GM19467 (cell line): Measurements from ENCODE around the gene SLC8A2.

ENCODE experiments used
- ATAC-seq: cut with Tn5 transposase; IDR thresholded peaks from one replicate; pipeline ENCODE4 v1.9.1; 2021; ENCODE audit warnings: mild to moderate bottlenecking, moderate library complexity; ENCODE audit not compliant: unreplicated experiment

Gene SLC8A2

DNA sequence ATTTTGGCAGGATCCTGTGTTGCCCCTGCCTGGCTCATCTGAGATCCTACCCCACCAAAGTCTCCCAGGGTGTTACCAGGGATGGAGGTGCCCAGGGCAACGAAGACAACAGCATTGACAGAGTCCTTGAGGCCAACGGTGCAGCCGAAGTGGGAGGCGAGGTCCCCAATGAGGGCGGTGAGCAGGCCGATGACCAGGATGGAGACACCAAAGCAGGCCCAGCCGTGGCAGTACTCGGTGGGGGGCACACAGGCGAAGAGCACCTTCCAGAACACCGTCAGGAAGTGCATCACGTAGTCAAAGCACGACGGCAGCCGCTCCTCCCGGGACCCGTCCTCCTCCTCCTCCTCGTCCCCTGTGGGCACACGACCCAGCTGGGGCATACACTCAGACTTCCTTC lies 39.6 kb downstream of the SLC8A2 start:
- no peak for ATAC-seq

DNA sequence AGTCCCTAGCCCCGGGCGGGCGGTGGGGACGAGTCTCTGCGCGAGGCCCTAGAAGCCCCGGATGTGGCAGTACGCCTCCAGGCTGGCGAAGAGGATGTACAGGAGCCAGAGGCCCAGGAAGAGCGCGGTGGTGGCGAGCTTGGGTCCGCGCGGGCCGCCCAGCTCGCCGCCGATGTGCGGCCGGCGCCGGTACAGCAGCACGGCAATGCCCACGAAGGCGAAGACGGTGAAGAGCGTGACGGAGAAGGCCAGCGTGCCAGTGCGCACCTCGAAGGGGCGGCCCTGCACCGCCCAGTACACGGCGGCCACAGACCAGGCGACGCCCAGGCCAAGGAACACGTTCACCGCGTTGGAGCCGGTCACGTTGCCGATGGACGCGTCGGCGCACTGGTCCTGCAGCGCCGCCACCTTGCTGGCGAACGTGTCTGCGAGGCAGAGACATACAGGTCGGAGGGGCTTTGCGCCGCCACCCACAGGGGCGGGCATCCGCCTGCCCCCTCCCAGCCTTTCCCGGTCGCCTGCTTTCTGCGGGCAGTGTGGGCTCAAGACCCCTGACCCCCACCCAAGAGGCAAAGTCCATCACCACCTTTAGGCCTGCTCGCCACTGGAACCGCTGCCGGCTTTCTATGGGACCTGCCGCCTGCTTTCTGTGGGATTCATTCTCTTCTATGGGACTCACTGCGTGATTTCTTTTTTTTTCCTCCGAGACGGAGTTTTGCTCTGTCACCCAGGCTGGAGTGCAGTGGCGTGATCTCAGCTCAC lies 41.5 kb downstream of the SLC8A2 start:
- no peak for ATAC-seq

DNA sequence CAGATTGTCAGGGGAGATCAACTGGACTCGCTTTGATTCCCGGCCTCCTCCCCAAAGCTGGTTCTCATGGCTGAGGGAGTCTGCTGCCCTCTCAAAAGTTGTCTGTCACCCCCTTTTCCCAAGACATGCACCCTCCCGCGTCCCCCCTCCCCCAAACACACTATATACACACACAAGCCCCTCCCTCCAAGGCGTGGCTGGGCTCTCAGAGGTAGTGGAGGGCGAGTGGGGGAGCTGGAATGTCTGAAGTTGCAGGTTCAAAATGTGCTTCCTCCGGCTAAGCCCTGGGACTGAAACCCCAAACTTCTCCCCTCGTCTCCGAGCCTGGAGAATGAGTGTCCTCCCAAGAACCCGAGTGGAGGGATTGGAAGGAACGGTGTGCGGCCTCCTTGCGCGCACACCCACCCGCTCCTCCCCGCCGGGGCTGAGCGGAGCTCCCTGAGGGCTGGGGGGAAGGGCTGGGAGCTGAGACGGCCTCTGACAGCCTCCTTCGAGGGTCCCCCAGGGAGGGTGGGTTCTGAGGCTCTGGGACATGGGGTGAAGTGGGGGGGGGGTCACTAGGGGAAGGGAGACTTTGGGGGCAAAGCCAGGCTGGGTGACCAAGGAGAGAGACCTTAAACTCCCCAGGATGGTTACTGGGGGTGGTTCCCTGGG lies 42.4 kb downstream of the SLC8A2 start:
- ATAC-seq = no peak

DNA sequence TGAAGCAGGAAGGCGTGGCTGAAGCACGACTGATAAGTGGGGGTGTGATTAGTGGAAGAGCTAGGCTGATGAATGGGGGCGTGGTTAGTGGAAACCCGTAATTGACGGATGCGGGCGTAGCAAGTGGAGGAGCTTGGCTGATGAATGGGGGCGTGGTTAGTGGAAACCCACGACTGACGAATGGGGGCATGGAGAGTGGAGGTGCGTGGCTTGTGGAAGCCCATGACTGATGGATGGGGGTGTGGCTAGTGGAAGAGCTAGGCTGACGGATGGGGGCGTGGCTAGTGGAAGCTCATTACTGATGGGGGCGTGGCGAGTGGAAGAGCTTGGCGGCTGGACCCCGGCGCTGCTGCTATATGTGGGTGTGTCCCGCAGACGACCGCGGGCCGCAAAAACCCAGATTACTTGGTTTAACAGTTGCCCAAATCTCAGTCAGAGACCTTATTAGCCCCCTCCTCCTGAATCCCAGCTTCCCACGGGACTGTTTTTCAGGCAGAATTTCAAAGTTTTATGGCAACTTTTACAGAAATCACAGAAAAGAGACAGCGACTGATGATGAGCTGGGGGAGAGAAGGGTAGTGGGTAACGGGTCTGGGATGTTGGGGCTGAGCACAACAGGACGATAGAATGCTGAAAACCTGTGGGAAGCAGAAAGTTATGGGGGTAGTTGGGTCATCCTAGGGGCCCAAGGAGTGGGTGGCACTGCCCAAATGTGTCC lies 43.4 kb downstream of the SLC8A2 start:
- ATAC-seq = no peak

DNA sequence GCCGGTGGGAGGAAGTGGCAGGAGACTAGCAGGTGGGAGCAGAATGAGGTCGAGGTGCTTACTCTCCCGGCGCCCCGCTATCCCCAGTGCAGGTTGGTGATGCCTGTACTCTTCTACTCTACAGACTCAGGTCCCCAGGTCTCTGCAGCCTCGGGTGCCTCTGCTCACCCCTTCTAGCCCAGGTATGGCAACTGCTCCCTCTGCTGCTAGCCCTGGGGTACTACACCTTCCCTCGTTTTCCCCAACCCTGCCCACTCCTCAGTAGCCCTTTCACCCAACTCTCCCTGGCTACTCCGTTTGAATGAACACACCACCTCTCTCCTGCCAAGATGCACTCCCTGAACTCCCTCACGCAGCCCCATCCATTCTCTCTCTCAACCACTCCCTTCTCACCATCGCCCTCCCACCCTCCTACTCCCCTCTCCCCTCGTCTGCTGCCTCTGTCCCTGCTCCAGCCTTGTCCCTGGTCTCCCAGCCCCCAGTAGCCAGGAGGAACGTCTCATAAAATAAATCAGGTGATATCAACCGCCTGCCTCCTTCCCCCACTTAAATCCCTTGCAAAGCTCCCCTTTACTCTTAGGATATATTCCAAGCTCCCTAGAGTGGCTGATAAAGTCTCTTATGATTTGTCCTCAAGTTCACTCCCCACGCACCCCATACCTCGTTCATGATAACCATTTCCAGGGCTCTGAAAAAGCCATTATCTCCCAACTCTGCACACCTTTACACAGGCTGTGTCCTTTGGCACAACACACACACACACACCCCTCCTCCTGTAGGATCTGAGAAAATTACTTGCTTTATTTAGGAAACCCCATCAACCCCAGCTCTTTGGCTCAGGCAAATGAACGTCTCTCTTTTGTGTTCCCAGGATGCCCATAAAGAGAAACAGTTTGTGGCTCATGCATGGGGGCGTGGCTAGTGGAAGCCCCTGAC lies 44.2 kb downstream of the SLC8A2 start:
- ATAC-seq = no peak

DNA sequence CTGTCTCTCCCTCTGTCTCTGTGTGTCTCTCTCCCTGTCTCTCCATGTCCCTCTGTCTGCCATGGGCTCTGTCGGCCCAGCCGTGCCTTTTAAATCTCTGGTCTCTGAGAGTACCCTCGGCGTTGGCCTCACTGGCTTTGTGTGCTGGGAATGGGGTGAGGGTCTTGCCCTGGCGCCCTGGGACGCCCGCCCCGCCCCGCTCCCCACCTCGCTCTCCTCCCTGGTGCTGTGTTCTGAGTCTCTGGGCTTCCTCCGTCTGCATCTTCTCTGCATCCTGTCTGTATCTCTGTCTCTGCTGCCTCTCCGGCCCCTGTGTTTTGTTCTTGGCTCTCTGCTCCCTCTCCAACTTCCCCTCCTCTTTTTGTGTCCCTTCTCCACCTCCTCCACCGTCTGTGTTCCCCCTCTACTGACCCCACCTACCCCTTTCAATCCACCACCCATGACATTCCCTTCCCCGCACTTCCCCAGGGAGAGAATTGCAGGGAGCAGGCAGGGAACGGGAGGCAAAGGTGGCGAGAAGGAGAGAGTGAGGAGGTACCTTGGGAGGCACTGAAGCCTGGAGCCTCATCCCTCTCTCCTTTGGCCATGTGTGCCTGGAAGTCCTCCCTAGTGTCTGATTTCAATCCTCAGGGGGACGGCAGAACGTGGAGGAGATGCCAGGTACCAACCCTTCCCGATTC lies 48.4 kb downstream of the SLC8A2 start:
- no peak for ATAC-seq

DNA sequence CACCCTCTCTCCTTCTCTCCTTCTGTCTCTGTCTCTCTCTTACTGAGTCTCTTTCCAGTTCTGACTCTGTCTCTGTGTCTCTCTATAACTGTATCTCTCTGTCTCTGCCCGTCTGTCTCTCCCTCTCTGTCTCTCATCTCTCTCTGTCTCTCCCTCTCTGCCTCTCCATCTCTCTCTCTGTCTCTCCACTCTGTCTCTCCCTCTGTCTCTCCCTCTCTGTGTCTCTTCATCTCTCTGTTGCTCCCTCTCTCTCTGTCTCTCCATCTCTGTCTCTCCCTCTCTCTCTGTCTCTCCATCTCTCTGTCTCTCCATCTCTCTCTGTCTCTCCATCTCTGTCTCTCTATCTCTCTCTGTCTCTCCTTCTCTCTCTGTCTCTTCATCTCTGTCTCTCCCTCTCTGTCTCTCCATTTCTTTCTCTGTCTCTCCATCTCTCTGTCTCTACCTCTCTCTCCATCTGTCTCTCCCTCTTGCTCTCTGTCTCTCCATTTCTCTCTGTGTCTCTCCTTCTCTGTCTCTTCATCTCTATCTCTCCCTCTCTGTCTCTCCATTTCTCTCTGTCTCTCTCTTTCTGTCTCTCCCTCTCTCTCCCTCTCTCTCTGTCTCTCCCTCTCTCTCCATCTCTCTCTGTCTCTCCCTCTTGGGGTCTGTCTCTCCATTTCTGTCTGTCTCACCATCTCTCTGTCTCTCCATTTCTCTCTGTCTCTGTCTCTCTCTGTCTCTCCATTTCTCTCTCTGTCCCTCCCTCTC lies 49.1 kb downstream of the SLC8A2 start:
- ATAC-seq = no peak

DNA sequence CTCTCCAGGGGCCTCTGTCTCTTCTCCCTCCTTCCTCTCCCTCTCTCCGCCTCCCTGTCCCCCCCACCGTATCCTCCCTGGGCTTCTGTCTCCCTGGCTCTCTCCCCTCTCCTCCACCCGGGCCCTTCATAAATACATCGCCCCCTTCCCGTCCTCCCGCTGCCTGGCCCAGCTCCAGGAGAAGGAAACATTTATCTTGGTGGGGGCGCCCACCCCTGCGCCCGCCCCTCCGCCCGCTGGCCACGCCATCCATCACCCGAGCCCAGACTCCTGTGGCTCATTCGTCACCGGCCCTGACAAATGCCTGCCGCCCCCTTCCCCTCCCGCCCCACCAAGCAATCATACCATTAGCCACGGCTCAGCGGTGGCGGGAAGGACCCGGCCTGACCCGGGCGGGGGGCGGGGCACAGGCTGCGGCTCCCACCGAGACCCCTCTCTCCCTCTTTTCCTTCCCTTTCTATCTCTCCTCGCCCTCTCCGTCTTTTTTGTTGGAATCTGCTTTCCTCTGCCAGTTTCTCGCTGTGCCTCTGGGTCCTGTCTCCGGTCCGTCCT lies 49.8 kb downstream of the SLC8A2 start:
- no peak for ATAC-seq

DNA sequence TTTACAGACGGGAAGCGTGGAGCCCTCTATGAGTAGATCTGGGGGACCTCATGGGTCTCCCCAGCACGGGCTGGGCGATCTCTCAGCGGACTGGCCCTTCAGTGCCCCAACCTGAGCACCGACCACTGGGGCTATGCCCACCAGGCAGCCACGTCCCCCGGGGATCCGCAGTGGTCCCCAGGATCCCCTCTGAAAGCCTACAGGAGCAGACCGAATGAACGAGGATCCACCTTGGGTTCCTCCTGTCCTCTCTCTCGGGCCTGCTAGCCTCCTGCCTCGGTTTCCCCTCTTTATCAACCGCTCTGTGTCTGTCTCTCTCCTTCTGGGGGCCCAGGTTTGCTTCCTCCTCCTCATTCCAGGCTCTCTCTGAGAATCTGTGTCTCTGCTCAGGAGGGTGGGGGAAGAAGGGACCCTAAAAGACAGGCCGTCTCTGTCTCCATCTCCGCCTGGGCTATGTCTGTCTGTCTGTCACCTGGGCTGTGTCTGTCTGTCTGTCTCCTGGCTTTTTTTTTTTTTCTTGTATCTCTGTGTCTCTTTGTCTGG lies 50.4 kb downstream of the SLC8A2 start:
- no peak for ATAC-seq

DNA sequence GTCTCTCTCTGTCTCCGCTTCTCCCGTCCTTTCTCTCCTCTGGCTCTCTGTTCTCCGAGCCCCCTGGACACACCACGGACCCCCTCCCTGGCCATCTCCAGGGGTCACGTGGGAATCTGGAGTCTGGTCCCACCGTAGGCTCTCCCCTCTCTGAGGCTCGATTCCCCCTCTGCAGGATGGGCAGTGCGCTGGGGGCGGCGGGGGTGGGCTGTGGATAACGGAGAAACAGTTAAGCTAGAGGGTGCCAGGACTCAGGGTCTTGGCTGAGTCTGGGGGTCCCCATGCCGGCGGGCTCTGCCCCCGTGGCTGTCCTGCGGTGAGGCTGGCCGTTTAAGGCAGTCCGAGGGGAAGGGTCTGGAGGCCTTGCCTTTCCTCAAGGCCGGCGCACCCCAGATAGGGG lies 51.9 kb downstream of the SLC8A2 start:
- ATAC-seq = no peak

DNA sequence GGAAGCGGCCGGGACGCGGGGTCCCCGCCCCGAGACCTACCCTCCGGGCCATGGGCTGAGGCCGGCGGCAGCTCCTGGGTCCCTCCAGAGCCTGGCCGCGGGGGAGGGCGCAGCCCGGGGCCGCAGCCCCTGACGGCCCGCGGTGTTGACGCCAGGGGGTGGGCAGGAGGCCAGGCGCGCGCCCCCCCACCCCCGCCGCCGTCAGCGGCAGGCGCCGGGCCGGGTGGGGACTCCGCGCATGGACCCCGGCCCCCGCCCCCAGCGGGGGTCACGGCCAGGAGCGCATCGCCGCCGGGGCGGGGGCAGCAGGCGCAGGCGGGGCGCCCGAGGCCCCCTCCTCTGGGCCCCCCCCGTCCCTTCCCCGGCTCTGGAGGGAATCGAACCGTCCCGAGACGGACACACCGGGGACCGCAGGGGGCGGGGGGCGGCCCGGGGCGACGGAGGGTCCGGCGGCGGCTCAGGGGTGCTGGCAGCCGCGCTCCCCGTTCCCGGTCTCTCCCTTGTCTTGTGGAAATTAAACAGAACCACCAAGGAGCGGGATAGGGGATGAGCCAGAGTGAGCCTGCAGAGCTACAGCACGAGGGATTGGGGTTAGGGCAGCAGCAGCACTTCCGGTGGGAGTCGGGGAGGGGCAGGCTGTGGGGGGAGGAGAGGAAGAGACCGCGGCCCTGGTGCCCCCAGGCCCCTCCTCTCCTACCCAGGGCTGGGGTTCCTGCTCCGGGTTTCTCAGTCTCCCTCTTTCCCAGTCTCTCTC lies 52.5 kb downstream of the SLC8A2 start, which contains the start of gene MEIS3:
Gene MEIS3 (minus strand): TSS at position 498 of the 754 bp plus-strand sequence. CDS start 446 bp downstream, at position 52.
- no peak for ATAC-seq

DNA sequence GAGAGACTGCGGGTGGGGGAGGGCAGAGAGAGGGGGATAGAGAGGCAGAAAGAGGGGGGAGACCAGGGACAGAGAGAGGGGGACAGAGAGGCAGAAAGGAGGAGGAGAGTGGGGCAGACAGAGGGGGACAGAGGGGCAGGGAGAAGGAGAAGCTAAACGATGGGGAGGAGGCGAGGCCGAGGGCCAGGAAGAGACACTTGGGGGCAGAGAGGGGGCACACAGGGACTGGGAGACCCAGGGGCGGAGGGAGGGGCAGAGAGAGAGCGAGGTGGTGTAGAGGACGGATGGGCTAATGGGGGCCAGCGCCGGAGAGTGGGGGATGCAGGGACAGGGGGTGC lies 53.0 kb downstream of the SLC8A2 start:
- no peak for ATAC-seq

DNA sequence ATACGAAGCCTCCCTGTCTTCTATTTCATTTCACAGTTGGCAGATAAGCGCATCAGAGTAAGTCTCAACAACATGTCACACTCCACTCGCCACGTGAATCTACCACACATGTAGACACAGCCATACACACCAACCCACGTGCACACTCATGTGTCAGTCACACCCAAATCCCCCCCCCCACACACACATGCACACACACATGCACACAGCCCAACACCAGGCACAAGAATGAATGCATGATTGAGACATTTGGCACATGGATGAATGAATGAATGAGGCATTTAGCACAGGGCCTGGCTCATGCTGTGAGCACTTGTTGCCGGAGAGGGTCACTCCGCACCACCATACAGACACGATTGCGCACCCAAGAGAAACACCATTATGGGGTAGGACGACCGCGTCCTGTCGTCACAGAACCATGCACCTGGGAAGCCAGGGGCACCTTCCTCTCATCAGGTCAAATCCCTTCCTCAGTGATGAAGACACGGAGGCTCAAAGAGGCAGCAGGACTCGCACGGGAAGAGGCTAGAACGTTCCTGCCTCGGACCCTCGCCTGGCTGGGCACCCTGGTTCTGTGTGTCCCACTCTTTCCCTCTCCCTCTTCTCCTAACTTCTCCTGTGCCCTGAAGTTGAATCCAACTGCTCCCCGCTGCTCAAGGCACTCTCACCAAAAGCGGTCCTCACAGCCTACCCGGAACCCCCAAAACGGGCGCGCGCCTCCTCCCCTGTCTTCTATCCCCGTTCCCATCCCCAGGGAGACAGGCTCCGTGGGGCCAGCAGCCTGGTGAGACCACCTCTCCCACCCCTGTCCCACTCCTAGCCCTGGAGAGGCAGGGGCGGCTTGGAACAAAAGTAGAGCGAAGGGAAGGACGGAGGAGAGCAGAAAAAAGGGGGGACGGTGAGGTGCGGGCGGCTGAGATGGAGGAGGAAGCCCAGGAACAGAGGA lies 53.7 kb downstream of the SLC8A2 start:
- ATAC-seq = no peak

DNA sequence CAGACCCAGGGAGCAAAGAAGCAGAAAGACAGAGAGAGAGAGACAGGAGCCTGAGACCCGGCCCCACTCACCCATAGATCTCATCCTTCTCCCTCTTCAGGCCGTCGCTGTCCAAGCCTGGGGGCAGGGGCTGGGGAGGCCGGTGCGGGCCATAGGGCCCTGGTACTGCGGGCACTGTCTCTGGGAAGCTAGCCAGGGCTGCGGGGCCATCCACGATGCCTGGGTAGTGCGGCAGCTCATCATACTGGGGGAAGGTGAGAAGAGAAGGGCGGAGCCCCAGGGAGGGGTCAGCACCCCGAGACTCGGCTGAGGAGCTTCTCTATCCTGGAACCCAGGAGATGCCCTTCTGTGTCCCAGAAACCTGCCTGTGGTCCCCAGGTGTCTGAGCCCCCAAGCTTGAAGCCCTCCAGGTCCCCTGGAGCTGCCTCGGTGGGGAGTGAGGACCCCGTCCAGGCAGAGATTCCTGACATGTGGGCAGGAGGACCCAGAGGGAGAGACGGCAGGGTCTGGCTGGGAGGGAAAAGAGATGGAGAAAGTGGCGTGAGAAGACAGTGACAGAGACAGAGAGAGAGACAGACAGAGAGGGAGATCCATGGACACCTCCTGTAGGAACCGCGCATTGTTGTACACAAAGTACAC lies 54.5 kb downstream of the SLC8A2 start:
- no peak for ATAC-seq

DNA sequence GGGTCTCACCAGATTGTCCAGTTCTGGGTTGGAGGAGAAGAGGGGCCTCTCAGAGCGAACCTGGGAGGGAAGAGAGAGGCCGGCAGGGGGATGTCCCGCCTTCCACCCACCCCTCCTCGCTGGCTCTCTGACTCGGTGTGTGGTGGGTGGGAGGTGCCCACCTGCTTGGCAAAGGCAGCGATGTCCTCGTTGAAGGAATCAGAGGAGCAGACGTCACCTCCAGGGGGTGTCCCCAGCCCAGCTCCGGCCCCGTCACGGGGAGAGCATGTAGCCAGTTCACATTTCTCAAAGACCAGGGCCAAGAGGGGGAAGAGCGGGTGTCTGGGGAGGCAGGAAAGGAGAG lies 55.1 kb downstream of the SLC8A2 start:
- no peak for ATAC-seq

DNA sequence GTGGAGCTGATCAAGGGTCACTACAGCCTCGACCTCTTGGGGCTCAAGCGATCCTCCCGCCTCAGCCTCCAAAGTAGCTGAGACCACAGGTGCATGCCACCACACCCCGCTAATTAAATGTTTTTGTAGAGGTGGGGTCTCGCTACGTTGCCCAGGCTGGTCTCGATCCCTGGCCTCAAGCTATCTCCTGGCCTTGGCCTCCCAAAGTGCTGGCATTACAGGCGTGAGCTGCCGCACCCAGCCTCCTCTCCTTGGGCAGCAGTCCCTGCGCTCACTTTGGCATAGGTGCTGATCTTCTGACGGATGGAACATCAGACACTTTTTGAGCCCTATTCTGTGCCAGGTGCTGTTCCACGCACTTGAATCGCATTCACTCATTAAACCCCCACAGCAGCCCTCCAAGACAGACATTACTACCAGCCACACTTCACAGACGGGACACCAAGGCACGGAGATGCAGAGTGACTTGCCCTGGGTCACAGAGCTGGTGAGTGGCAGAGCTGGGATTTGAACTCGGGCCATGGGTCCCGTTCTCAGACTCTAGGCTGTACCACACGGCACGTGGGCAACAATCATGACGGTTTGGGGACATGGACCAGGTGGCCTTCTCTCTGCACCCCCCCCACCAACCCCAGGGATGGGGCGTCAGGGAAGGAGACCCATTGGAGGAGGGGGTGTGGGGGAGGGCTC lies 55.6 kb downstream of the SLC8A2 start:
- no peak for ATAC-seq
